GM12878 (cell line): Measurements from ENCODE around the gene GLE1. TPM values are rescaled to one million over a fixed set of nuclear protein-coding genes. Genes with fewer than 3 reads are reported as not detected.
A peak's percentile ranks its signal among the peaks of the same experiment; 100 is the strongest.

Source experiments
- ATAC-seq: fragments of 200-7000 bp; cut with Tn5 transposase; 3 replicates; pipeline ENCODE4 v1.9.1; 2020; ENCODE audit warnings: mild to moderate bottlenecking, moderate library complexity
- BruUV-seq: library from RNA; stranded (reverse); fragments of 400-500 nt; replicated peaks from 2 replicates; lab custom pipeline; 2021; lab: Mats Ljungman, UMichigan
- CTCF ChIA-PET: fragments of 300-600 bp; sonication (Branson Sonifier 250); formaldehyde crosslinking; extraction: SDS; loops from one replicate; lab custom pipeline; 2021; ENCODE audit warnings: inconsistent platforms; lab: Yijun Ruan, JAX
- POLR2A ChIA-PET: fragments of 350-600 bp; formaldehyde crosslinking; extraction: SDS; loops from one replicate; lab custom pipeline; 2021; ENCODE audit warnings: inconsistent platforms; lab: Charles Lee
- RAD21 ChIA-PET: fragments of 300-600 bp; sonication (Branson Sonifier 250); formaldehyde crosslinking; loops from one replicate; lab custom pipeline; 2023; ENCODE audit warnings: antibody characterized with exemption; ENCODE audit not compliant: unreplicated experiment; lab: Charles Lee
- SMC1A ChIA-PET: fragments of 300-600 bp; sonication (Branson Sonifier 250); formaldehyde crosslinking; loops from one replicate; lab custom pipeline; 2023; ENCODE audit not compliant: unreplicated experiment, uncharacterized antibody; lab: Charles Lee
- DNase-seq: peaks from one replicate; pipeline ENCODE4 v3.0.0-alpha.2; 2011; ENCODE audit warnings: low read depth, low spot score
- FAIRE-seq: peaks from 3 replicates; lab custom pipeline; 2011; peaks lifted over from hg19 to GRCh38; lab: Jason Lieb, UNC
- H2AFZ ChIP-seq: 2 replicates; pipeline ENCODE4 v1.6.0; 2011; ENCODE audit warnings: low read depth, low read length, control low read depth; ENCODE audit not compliant: control insufficient read depth
- H3K27ac ChIP-seq: 2 replicates; pipeline ENCODE4 v1.5.1; 2011; ENCODE audit warnings: control low read depth; ENCODE audit not compliant: control insufficient read depth, insufficient read depth
- H3K27me3 ChIP-seq, 2 experiments: replicated peaks in 1 of 2; 2 replicates each; pipeline versions ENCODE4 v1.6.0 to v1.6.1; 2011; ENCODE audit warnings: low read length in 1 of 2; ENCODE audit not compliant: control insufficient read depth in 2 of 2, insufficient read depth in 2 of 2
- H3K36me3 ChIP-seq, 2 experiments: 2 replicates each; pipeline ENCODE4 v1.5.1; 2011; ENCODE audit warnings: low read length in 1 of 2; ENCODE audit not compliant: control insufficient read depth in 2 of 2, insufficient read depth in 2 of 2
- H3K4me1 ChIP-seq: 2 replicates; pipeline ENCODE4 v1.6.1; 2011; ENCODE audit warnings: mild to moderate bottlenecking, low read length, moderate library complexity, mixed read lengths; ENCODE audit not compliant: control insufficient read depth, insufficient read depth
- H3K4me2 ChIP-seq: 2 replicates; pipeline ENCODE4 v1.6.0; 2011; ENCODE audit warnings: control low read depth; ENCODE audit not compliant: control insufficient read depth, insufficient read depth
- H3K4me3 ChIP-seq: fragments of 200-600 bp; sonication (generic); 2 replicates; pipeline ENCODE4 v1.5.1; 2016
- H3K79me2 ChIP-seq: 2 replicates; pipeline ENCODE4 v1.6.0; 2011; ENCODE audit warnings: low read length; ENCODE audit not compliant: control insufficient read depth, insufficient read depth
- H3K9ac ChIP-seq: 2 replicates; pipeline ENCODE4 v1.8.0; 2011; ENCODE audit warnings: low read length, control low read depth, mixed read lengths; ENCODE audit not compliant: control insufficient read depth, insufficient read depth
- H3K9me3 ChIP-seq: replicated peaks from 3 replicates; pipeline ENCODE4 v1.5.1; 2011; ENCODE audit warnings: mild to moderate bottlenecking, low read length; ENCODE audit not compliant: control insufficient read depth, insufficient read depth
- H4K20me1 ChIP-seq: 2 replicates; pipeline ENCODE4 v1.6.0; 2011; ENCODE audit not compliant: control insufficient read depth, insufficient read depth
- CHD1 ChIP-seq: IDR thresholded peaks from 2 replicates; pipeline ENCODE4 v1.6.1; 2012; ENCODE audit warnings: low read depth, low read length, improper control_type of control experiment
- FOS ChIP-seq: IDR thresholded peaks from 3 replicates; pipeline ENCODE4 v1.6.1; 2011; ENCODE audit warnings: borderline replicate concordance; ENCODE audit not compliant: insufficient read length; ENCODE audit errors: extremely low read depth
- HDAC2 ChIP-seq: fragments of 200-600 bp; sonication (generic); IDR thresholded peaks from 2 replicates; pipeline ENCODE4 v1.6.1; 2017
- POLR2A ChIP-seq: IDR thresholded peaks from 2 replicates; pipeline ENCODE4 v1.6.1; 2011; ENCODE audit warnings: low read depth, mild to moderate bottlenecking, low read length
- SMC3 ChIP-seq: IDR thresholded peaks from 2 replicates; pipeline ENCODE4 v1.6.1; 2011; ENCODE audit warnings: low read length, improper control_type of control experiment, borderline replicate concordance
- STAT1 ChIP-seq: fragments of 450-650 bp; conservative IDR thresholded peaks from 2 replicates; pipeline ENCODE4 v1.6.1; 2014; ENCODE audit warnings: antibody characterized with exemption, mild to moderate bottlenecking
- WGBS: methylation state at CpG from one replicate; pipeline ENCODE4 v1.1.6; 2016; ENCODE audit warnings: low lambda C conversion rate; ENCODE audit not compliant: insufficient replicate concordance, insufficient coverage; ENCODE audit errors: missing lambda C conversion rate; 5-methylcytosine and 5-hydroxymethylcytosine counted together
- in situ Hi-C: fragments of 300-500 bp; cut with MboI; formaldehyde crosslinking; loops from 9 replicates; pipeline ENCODE4 v1.14.3; 2018; ENCODE audit warnings: mixed read lengths
- intact Hi-C: fragments of 100-400 bp; cut with micrococcal nuclease; formaldehyde crosslinking; loops from one replicate; pipeline ENCODE4 v1.14.2; 2022; ENCODE audit not compliant: unreplicated experiment
- polyA plus RNA-seq, 11 experiments: library from polyadenylated mRNA; depleted of rRNA in 4 of 11; unstranded in 6 of 11; stranded (reverse) in 5 of 11; fragments of >200 nt; fragmentation: Nextera tagmentation in 4 of 11; fragmentation: Illumina TruSeq in 1 of 11; extraction: Ambion mirVana in 4 of 11; extraction: Trizol in 1 of 11; gene quantifications; 1 replicate in 1 of 11; 2 replicates in 10 of 11; pipeline versions ENCODE4 v1.2.1 to v1.2.3, GENCODE V29; 2011 to 2016; ENCODE audit warnings: inconsistent platforms in 2 of 11, missing spikeins in 2 of 11, low read depth in 1 of 11
- total RNA-seq, 4 experiments: library from RNA; depleted of rRNA in 3 of 4; stranded (reverse); fragments of >200 nt in 3 of 4; fragmentation: Illumina TruSeq in 1 of 4; extraction: Trizol in 1 of 4; gene quantifications; 2 replicates each; pipeline versions ENCODE4 v1.2.1 to v1.2.3, GENCODE V29; 2013 to 2021
- TF ChIP-seq, protein P1 (sequence below), 3 experiments: IDR thresholded peaks in 2 of 3; conservative IDR thresholded peaks in 1 of 3; 2 replicates each; pipeline ENCODE4 v1.5.1; 2011; ENCODE audit warnings: low read depth in 3 of 3, low read length in 3 of 3, mild to moderate bottlenecking in 3 of 3, control low read depth in 2 of 3, moderate library complexity in 2 of 3, inconsistent platforms in 1 of 3, mixed read lengths in 1 of 3; ENCODE audit not compliant: control insufficient read depth in 2 of 3, insufficient read depth in 1 of 3; ENCODE audit errors: extremely low read depth in 1 of 3

The GLE1 gene
- total and polyA plus RNA-seq, 10 of the 15 experiments (the other 5 are each of a cell fraction or from before 2014, with no cell fraction given), result 17.4 to 52.0 (median 37.7) TPM

DNA sequence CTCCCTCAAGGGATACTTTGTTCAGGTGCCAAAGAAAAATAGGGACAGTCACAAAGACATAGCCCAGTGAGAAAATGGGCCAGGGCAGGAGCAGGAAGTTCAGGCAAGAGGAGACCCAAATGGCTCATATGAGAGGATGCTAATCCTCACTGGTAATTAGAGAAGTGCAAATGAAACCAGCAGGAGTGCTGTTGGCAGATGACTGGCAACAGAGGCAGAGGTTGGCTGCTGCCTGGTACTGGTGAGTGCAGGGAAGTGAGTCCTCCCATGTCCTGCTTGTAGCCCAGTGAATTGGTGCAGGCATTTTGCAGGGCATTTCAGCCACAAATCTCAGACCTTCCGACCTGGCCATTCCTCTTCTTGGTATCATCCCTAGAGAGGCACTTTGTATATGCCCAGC is 25.3 kb upstream of the GLE1 start:
- no peak for TF ChIP-seq CHD1
- no peak for TF ChIP-seq STAT1
- TF ChIP-seq, protein P1, sequence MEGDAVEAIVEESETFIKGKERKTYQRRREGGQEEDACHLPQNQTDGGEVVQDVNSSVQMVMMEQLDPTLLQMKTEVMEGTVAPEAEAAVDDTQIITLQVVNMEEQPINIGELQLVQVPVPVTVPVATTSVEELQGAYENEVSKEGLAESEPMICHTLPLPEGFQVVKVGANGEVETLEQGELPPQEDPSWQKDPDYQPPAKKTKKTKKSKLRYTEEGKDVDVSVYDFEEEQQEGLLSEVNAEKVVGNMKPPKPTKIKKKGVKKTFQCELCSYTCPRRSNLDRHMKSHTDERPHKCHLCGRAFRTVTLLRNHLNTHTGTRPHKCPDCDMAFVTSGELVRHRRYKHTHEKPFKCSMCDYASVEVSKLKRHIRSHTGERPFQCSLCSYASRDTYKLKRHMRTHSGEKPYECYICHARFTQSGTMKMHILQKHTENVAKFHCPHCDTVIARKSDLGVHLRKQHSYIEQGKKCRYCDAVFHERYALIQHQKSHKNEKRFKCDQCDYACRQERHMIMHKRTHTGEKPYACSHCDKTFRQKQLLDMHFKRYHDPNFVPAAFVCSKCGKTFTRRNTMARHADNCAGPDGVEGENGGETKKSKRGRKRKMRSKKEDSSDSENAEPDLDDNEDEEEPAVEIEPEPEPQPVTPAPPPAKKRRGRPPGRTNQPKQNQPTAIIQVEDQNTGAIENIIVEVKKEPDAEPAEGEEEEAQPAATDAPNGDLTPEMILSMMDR (IDR thresholded peaks at IDR 0.05 in 2 of 3, conservative IDR thresholded peaks at IDR 0.05 in 1 of 3; ENCODE audit: control insufficient read depth in 2 of 3, extremely low read depth in 1 of 3, insufficient read depth in 1 of 3, low read depth in 3 of 3, low read length in 3 of 3), result 0 out of 6 replicates have a peak, but pooled peaks of 1 of the 3 experiments have one; percentile 4
- ChIA-PET RAD21 (interaction anchor here (0.6 kb wide), 1 partner anchor 108 kb away, joined by 3 read pairs; the partner anchor contains the start of gene URM1), POLR2A (no interaction called here), CTCF (interaction anchor here (0.8 to 1.5 kb wide), 2 partner anchors 117 to 184 kb away, joined by 3 read pairs; no protein-coding TSS in a partner anchor), SMC1A (no interaction called here)
- BruUV-seq, result no TSS peak
- Histone ChIP-seq H4K20me1 (no peaks in the 10 kb centered on the region), H3K4me2 (no peak overlapping the region), H3K36me3 (peaks cover 16 to 19% of the 10 kb centered on the region in 2 experiments; a peak in 3 of 4 replicates), H3K27me3 (no peaks in the 10 kb centered on the region), H2AFZ (no peak overlapping the region), H3K79me2 (no peaks in the 10 kb centered on the region), H3K27ac (no peak overlapping the region), H3K9me3 (no peaks in the 10 kb centered on the region), H3K4me3 (no peak overlapping the region), H3K4me1 (no peaks in the 10 kb centered on the region), H3K9ac (no peak overlapping the region)
- ATAC-seq (no peak), FAIRE-seq (no peak), DNase-seq (no peak)
- intact Hi-C loops (no loop called here), in situ Hi-C loops (no loop called here)
- 100% methylated on average over 1 of the region's 1 CpG for WGBS

DNA sequence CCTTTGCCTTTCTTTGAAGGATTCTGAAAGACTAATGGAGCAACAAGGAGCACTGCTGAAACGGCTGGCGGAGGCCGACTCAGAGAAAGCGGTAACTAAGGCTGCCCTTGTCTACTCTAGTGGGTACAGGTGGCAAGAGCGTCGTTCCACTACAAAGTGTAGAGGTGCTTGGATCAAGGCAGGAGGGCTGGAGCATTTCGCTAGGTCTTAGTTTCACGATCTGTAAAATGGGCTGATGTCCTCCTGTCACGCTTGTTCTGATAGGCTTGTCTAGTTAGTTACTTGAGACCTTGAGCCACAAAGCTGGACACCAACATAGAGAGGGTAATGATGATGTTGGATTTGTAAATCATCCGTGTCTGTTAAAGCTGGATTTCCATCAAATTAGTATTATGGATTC is 23.0 kb upstream of the GLE1 start:
- no peak for DNase-seq
- no peaks in the 10 kb centered on the region for H3K9me3 ChIP-seq
- no peak overlapping the region for H3K4me3 ChIP-seq
- H3K4me2 ChIP-seq, result no peak overlapping the region
- peaks cover 28 to 37% of the 10 kb centered on the region in 2 experiments; a peak in 3 of 4 replicates for H3K36me3 ChIP-seq
- H3K27me3 ChIP-seq, result no peaks in the 10 kb centered on the region
- SMC1A ChIA-PET, result no interaction called here
- intact Hi-C loops (no loop called here), in situ Hi-C loops (no loop called here)
- WGBS, result over 99% methylated on average over 10 of the region's 10 CpGs
- no TSS peak for BruUV-seq
- CTCF ChIA-PET, result interaction anchor here (1.5 kb wide), 1 partner anchor 35 kb away, joined by 3 read pairs; no protein-coding TSS in a partner anchor
- no peak for ATAC-seq
- H3K79me2 ChIP-seq, result no peaks in the 10 kb centered on the region
- POLR2A ChIA-PET, result no interaction called here
- no peak overlapping the region for H3K27ac ChIP-seq
- H3K4me1 ChIP-seq, result no peaks in the 10 kb centered on the region
- no peak for FAIRE-seq
- H2AFZ ChIP-seq, result no peak overlapping the region
- H4K20me1 ChIP-seq, result no peaks in the 10 kb centered on the region
- RAD21 ChIA-PET, result no interaction called here
- TF ChIP-seq POLR2A (no peak), FOS (no peak), SMC3 (no peak), HDAC2 (no peak)
- H3K9ac ChIP-seq, result no peak overlapping the region
